ENCODE data around the gene CREBBP. TPM values are rescaled to one million over a fixed set of nuclear protein-coding genes. Genes with fewer than 3 reads are reported as not detected.

The CREBBP gene
- total and polyA plus RNA-seq, 9 of the 15 experiments (the other 6 are each of a cell fraction or from before 2014, with no cell fraction given) = 0.70 to 24.8 (median 5.6) TPM

- H3K36me3 ChIP-seq (ENCODE audit: control insufficient read depth, insufficient read depth, low read length) = peaks cover 75% of the 10 kb centered on the region; the same call in 2 of the 3 replicates
- H3K27me3 ChIP-seq (ENCODE audit: control insufficient read depth in 2 of 2, insufficient read depth in 2 of 2, low read length in 2 of 2) = no peaks in the 10 kb centered on the region
- no peak overlapping the region for H3K4me2 ChIP-seq (ENCODE audit: insufficient read depth, low read length)
- no peak overlapping the region; a peak in 1 of 4 replicates for H3K9ac ChIP-seq (ENCODE audit: insufficient read depth in 1 of 2, low read depth in 2 of 2, low read length in 2 of 2)
- 93% methylated on average over 22 of the region's 25 CpGs for WGBS (ENCODE audit: insufficient coverage, low coverage, missing lambda C conversion rate)
- no peaks in the 10 kb centered on the region; the same call in 1 of the 2 replicates for H4K20me1 ChIP-seq (replicated peaks; ENCODE audit: control insufficient read depth, insufficient read depth, low read length)
- H3K4me3 ChIP-seq = no peak overlapping the region
- H3K9me3 ChIP-seq (replicated peaks; ENCODE audit: control insufficient read depth, insufficient read depth, low read depth, low read length) = no peaks in the 10 kb centered on the region
- BruUV-seq (replicated peaks) = no TSS peak
- no peak for DNase-seq (ENCODE audit: extremely low read depth in 1 of 4, low spot score in 3 of 4)
- ChIA-PET CTCF (ENCODE audit: low intra/inter-chr PET ratio) (no interaction called here), POLR2A (interaction anchor here (0.9 to 1.3 kb wide), 2 partner anchors 9 to 10 kb away, joined by 3 to 5 read pairs; no protein-coding TSS in a partner anchor)
- FAIRE-seq = no peak
- intact Hi-C loops (cut with micrococcal nuclease) = no loop called here
- no peak overlapping the region for H2AFZ ChIP-seq (ENCODE audit: low read depth, low read length)
- no peaks in the 10 kb centered on the region for H3K79me2 ChIP-seq (ENCODE audit: control insufficient read depth, insufficient read depth, low read length)
- ATAC-seq = no peak
- in situ Hi-C loops (cut with MboI) = no loop called here
- peaks cover 0 to 6% of the 10 kb centered on the region in 2 experiments; a peak in 1 of 5 replicates for H3K4me1 ChIP-seq (replicated peaks in 1 of 2; ENCODE audit: control insufficient read depth in 2 of 2, insufficient read depth in 2 of 2, low read length in 2 of 2)
- TF ChIP-seq BCOR (IDR thresholded peaks at IDR 0.05) (no peak), RBM22 (IDR thresholded peaks at IDR 0.05; ENCODE audit: low read depth, low read length, poor library complexity, severe bottlenecking) (peak; percentile 80), MTA1 (IDR thresholded peaks at IDR 0.05; ENCODE audit: borderline replicate concordance) (no peak), MAFG (tag; conservative IDR thresholded peaks at IDR 0.05) (no peak), RHOXF2B (CRISPR knock-in tag; conservative IDR thresholded peaks at IDR 0.05) (no peak)
- H3K27ac ChIP-seq (ENCODE audit: extremely low read depth, low read depth, low read length) = no peak overlapping the region
- peaks cover 3% of the 10 kb centered on the region for H3K9me1 ChIP-seq (ENCODE audit: control insufficient read depth, insufficient read depth, low read length)
Observed at GRCh38 chr16:3734758-3735221, 145.7 kb downstream of the CREBBP start.

DNA sequence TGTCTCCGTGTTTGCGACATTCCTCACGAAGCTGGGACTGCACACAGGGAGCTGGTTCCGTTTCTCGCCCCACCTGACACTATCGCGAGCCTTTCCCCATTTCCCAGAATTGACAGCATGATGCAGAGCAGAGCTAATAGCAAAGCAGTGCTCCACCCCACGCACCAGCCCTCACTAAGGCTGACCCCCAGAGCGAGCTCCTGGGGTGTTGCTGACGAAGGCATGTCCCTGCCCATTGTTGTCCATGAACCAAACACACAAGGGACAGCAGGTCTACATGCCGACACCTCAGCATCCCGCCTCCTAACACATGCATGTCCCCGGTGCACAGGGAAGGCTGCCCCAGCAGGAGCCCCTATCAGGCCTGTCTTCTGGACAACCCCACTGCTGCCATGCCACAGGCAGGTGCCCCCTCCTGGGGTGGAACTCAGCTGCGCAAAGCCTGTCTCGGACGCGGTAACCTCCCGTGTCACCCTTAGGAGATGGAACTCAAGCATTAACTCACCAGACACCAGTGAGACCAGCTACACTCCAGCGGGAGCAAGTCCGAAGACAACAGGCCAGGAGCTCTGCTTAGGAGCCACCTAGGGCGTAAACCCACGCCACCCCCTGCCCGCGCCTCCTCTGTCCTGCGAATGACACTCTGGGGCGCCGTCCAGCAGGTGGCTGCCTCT lies 146.3 kb downstream of the CREBBP start:
- Histone ChIP-seq H3K9ac (ENCODE audit: insufficient read depth in 1 of 2, low read depth in 2 of 2, low read length in 2 of 2) (no peak overlapping the region; a peak in 1 of 4 replicates), H3K27me3 (ENCODE audit: control insufficient read depth in 2 of 2, insufficient read depth in 2 of 2, low read length in 2 of 2) (no peaks in the 10 kb centered on the region), H3K27ac (ENCODE audit: extremely low read depth, low read depth, low read length) (no peak overlapping the region), H3K4me3 (no peak overlapping the region), H3K79me2 (ENCODE audit: control insufficient read depth, insufficient read depth, low read length) (no peaks in the 10 kb centered on the region), H3K4me1 (replicated peaks in 1 of 2; ENCODE audit: control insufficient read depth in 2 of 2, insufficient read depth in 2 of 2, low read length in 2 of 2) (peaks cover 0 to 6% of the 10 kb centered on the region in 2 experiments; a peak in 1 of 5 replicates), H3K9me1 (ENCODE audit: control insufficient read depth, insufficient read depth, low read length) (peaks cover 3% of the 10 kb centered on the region), H3K36me3 (ENCODE audit: control insufficient read depth, insufficient read depth, low read length) (peaks cover 76% of the 10 kb centered on the region; the same call in 2 of the 3 replicates), H3K4me2 (ENCODE audit: insufficient read depth, low read length) (no peak overlapping the region), H2AFZ (ENCODE audit: low read depth, low read length) (no peak overlapping the region), H3K9me3 (replicated peaks; ENCODE audit: control insufficient read depth, insufficient read depth, low read depth, low read length) (no peaks in the 10 kb centered on the region), H4K20me1 (replicated peaks; ENCODE audit: control insufficient read depth, insufficient read depth, low read length) (no peaks in the 10 kb centered on the region; the same call in 1 of the 2 replicates)
- FAIRE-seq = no peak
- intact Hi-C loops (cut with micrococcal nuclease) = no loop called here
- no peak for TF ChIP-seq RNF2 (IDR thresholded peaks at IDR 0.05)
- TF ChIP-seq POLR2AphosphoS5 (IDR thresholded peaks at IDR 0.05; ENCODE audit: control insufficient read depth, insufficient read depth, low read depth, low read length) = no peak
- TF ChIP-seq KLF6 (CRISPR knock-in tag; IDR thresholded peaks at IDR 0.05; ENCODE audit: borderline replicate concordance) = no peak
- TF ChIP-seq HMG20B (CRISPR knock-in tag; IDR thresholded peaks at IDR 0.05) = no peak
- TF ChIP-seq NR2F6 (CRISPR knock-in tag; IDR thresholded peaks at IDR 0.05) = no peak
- ChIA-PET CTCF (ENCODE audit: low intra/inter-chr PET ratio) (no interaction called here), POLR2A (interaction anchor here (0.9 to 1.3 kb wide), 2 partner anchors 9 to 10 kb away, joined by 3 to 5 read pairs; no protein-coding TSS in a partner anchor)
- in situ Hi-C loops (cut with MboI) = no loop called here
- WGBS (ENCODE audit: insufficient coverage, low coverage, missing lambda C conversion rate) = 96% methylated on average over 22 of the region's 27 CpGs
- ATAC-seq = no peak
- BruUV-seq (replicated peaks) = no TSS peak
- no peak for DNase-seq (ENCODE audit: extremely low read depth in 1 of 4, low spot score in 3 of 4)

Measured in K562 (cell line).